GM21717 (cell line): ENCODE results near the gene KIR2DL4.
"Not testable (repeated sequence)": the region's sequence is repeated elsewhere in the genome, so short reads cannot be mapped to it uniquely, and the experiment has no call there.

Experiments
- ATAC-seq: cut with Tn5 transposase; IDR thresholded peaks from one replicate; pipeline ENCODE4 v1.9.1; 2021; ENCODE audit warnings: mild to moderate bottlenecking, moderate library complexity; ENCODE audit not compliant: unreplicated experiment

KIR2DL4 gene

GRCh38 chr19:54803410-54803809 lies at the start of gene KIR2DL4:
Gene KIR2DL4 (plus strand): TSS chr19:54803610. CDS start chr19:54803652, 42 bp downstream.
- no peak for ATAC-seq

- not testable (repeated sequence) for ATAC-seq
These were observed 47.0 kb upstream of the KIR2DL4 start for GRCh38 chr19:54756204-54757110.

- ATAC-seq: not testable (repeated sequence)
These were observed 44.8 kb upstream of the KIR2DL4 start for GRCh38 chr19:54758577-54758976.

GRCh38 chr19:54764219-54764618 lies 39.2 kb upstream of the KIR2DL4 start:
- not testable (repeated sequence) for ATAC-seq

GRCh38 chr19:54766464-54766863 lies 36.9 kb upstream of the KIR2DL4 start:
- not testable (repeated sequence) for ATAC-seq

GRCh38 chr19:54769646-54770045 lies 33.8 kb upstream of the KIR2DL4 start, which contains the start of gene KIR2DL1:
Gene KIR2DL1 (plus strand): TSS chr19:54769793. CDS start chr19:54769851, 58 bp downstream.
- ATAC-seq: not testable (repeated sequence)

GRCh38 chr19:54770511-54770910 lies 32.9 kb upstream of the KIR2DL4 start:
- ATAC-seq: not testable (repeated sequence)

GRCh38 chr19:54771018-54771960 lies 32.1 kb upstream of the KIR2DL4 start:
- not testable (repeated sequence) for ATAC-seq

- ATAC-seq: not testable (repeated sequence)
These were observed 30.7 kb upstream of the KIR2DL4 start for GRCh38 chr19:54772666-54773065.

- ATAC-seq: not testable (repeated sequence)
These were observed 28.2 kb upstream of the KIR2DL4 start for GRCh38 chr19:54775095-54775815.

GRCh38 chr19:54775830-54776229 lies 27.6 kb upstream of the KIR2DL4 start:
- ATAC-seq: not testable (repeated sequence)

- ATAC-seq: not testable (repeated sequence)
These were observed 25.6 kb upstream of the KIR2DL4 start for GRCh38 chr19:54777851-54778250.

- ATAC-seq: not testable (repeated sequence)
These were observed 24.5 kb upstream of the KIR2DL4 start for GRCh38 chr19:54778896-54779295.

- ATAC-seq: not testable (repeated sequence)
These were observed 20.5 kb upstream of the KIR2DL4 start for GRCh38 chr19:54782916-54783315.

GRCh38 chr19:54786091-54786723 lies 17.2 kb upstream of the KIR2DL4 start:
- not testable (repeated sequence) for ATAC-seq

GRCh38 chr19:54788154-54788553 lies 15.3 kb upstream of the KIR2DL4 start:
- ATAC-seq: not testable (repeated sequence)

GRCh38 chr19:54790711-54791110 lies 12.7 kb upstream of the KIR2DL4 start:
- ATAC-seq: no peak

GRCh38 chr19:54791476-54791875 lies 11.9 kb upstream of the KIR2DL4 start:
- no peak for ATAC-seq

GRCh38 chr19:54792814-54793213 lies 10.6 kb upstream of the KIR2DL4 start:
- no peak for ATAC-seq

GRCh38 chr19:54795758-54796157 lies 7.7 kb upstream of the KIR2DL4 start:
- no peak for ATAC-seq
